ENCODE measurements around the gene ZBTB16. TPM values are rescaled to one million over a fixed set of nuclear protein-coding genes. Genes with fewer than 3 reads are reported as not detected.
"Not testable (repeated sequence)": the region's sequence is repeated elsewhere in the genome, so short reads cannot be mapped to it uniquely, and the experiment has no call there.

The ZBTB16 gene
- total and polyA plus RNA-seq, 2 experiments from 2014 or later: 0.29 to 1.4 TPM

GRCh38 chr11:114049050-114049449 lies 10.5 kb upstream of the ZBTB16 start:
- Histone ChIP-seq H3K27ac (ENCODE audit: low read depth) (no peak overlapping the region), H3K4me1 (ENCODE audit: insufficient read depth) (peaks cover 17% of the 10 kb centered on the region), H3K36me3 (ENCODE audit: insufficient read depth) (no peaks in the 10 kb centered on the region), H4K20me1 (replicated peaks; ENCODE audit: insufficient read depth) (no peaks in the 10 kb centered on the region), H3K4me3 (no peak overlapping the region), H3K27me3 (ENCODE audit: insufficient read depth) (no peaks in the 10 kb centered on the region), H3F3A (replicated peaks; ENCODE audit: low read depth) (no peaks in the 10 kb centered on the region), H2AFZ (peak overlapping the region; percentile 95), H3K9me2 (ENCODE audit: insufficient read depth) (no peaks in the 10 kb centered on the region), H3K4me2 (peak overlapping the region; percentile 49), H3K79me2 (replicated peaks; ENCODE audit: insufficient read depth) (no peaks in the 10 kb centered on the region)
- no peaks in the 10 kb centered on the region for H3K36me3 Mint-ChIP-seq (ENCODE audit: low read depth)
- H3K9me3 Mint-ChIP-seq: no peaks in the 10 kb centered on the region
- TF ChIP-seq JUNB (IDR thresholded peaks at IDR 0.05; ENCODE audit: unreplicated experiment): no peak
- no peak for TF ChIP-seq ZNF462 (CRISPR knock-in tag; IDR thresholded peaks at IDR 0.05)
- no peak for TF ChIP-seq CREB1 (CRISPR knock-in tag; IDR thresholded peaks at IDR 0.05; ENCODE audit: low read depth)
- no peak for TF ChIP-seq POLR2AphosphoS5 (IDR thresholded peaks at IDR 0.05; ENCODE audit: low read depth)
- TF ChIP-seq CTCF (conservative IDR thresholded peaks at IDR 0.05; ENCODE audit: low read depth in 2 of 2): no peak
- no peak for TF ChIP-seq ZNF331 (CRISPR knock-in tag; IDR thresholded peaks at IDR 0.05; ENCODE audit: low read depth)
- no peak for TF ChIP-seq REST (IDR thresholded peaks at IDR 0.05; ENCODE audit: unreplicated experiment)
- TF ChIP-seq EZH2phosphoT487 (IDR thresholded peaks at IDR 0.05; ENCODE audit: unreplicated experiment): no peak
- DNase-seq (ENCODE audit: low spot score) (peak; percentile 35), ATAC-seq (peak; percentile 77)
- H3K4me1 Mint-ChIP-seq: peaks cover 18% of the 10 kb centered on the region
- no peak overlapping the region for H3K27ac Mint-ChIP-seq
- H3K4me3 Mint-ChIP-seq: no peak overlapping the region
- H3K27me3 Mint-ChIP-seq (ENCODE audit: insufficient read depth, low read depth, poor library complexity): peaks cover 2% of the 10 kb centered on the region

GRCh38 chr11:114049766-114050165 lies 9.7 kb upstream of the ZBTB16 start:
- H3F3A ChIP-seq (replicated peaks; ENCODE audit: low read depth); ATAC-seq; H3K9me3 Mint-ChIP-seq; H3K36me3 ChIP-seq (ENCODE audit: insufficient read depth); H3K4me3 Mint-ChIP-seq; H3K27me3 ChIP-seq (ENCODE audit: insufficient read depth); H3K27ac ChIP-seq (ENCODE audit: low read depth); H3K79me2 ChIP-seq (replicated peaks; ENCODE audit: insufficient read depth); H3K36me3 Mint-ChIP-seq (ENCODE audit: low read depth); H3K9me2 ChIP-seq (ENCODE audit: insufficient read depth); DNase-seq (ENCODE audit: low spot score); H3K4me3 ChIP-seq; H3K27ac Mint-ChIP-seq; H4K20me1 ChIP-seq (replicated peaks; ENCODE audit: insufficient read depth); H3K27me3 Mint-ChIP-seq (ENCODE audit: insufficient read depth, low read depth, poor library complexity): not testable (repeated sequence)
- H3K4me1 Mint-ChIP-seq: peaks cover 16% of the 10 kb centered on the region
- H3K4me1 ChIP-seq (ENCODE audit: insufficient read depth): peaks cover 17% of the 10 kb centered on the region
- peak overlapping the region; percentile 95 for H2AFZ ChIP-seq
- peak overlapping the region; percentile 49; the same call in 1 of the 2 replicates for H3K4me2 ChIP-seq

Data from GM23338 (cell line).